Measurements from ENCODE around the gene MYO1H.
A peak's percentile ranks its signal among the peaks of the same experiment; 100 is the strongest.
"Not testable (repeated sequence)": the region's sequence is repeated elsewhere in the genome, so short reads cannot be mapped to it uniquely, and the experiment has no call there.

Gene MYO1H

GRCh38 chr12:109451400-109451799 is 103.7 kb downstream of the MYO1H start:
- DNase-seq = no peak

GRCh38 chr12:109452489-109452888 is 104.8 kb downstream of the MYO1H start:
- no peak for DNase-seq

- DNase-seq = no peak
Observed at GRCh38 chr12:109455706-109456105, 108.0 kb downstream of the MYO1H start.

GRCh38 chr12:109458086-109458485 is 110.4 kb downstream of the MYO1H start:
- DNase-seq = no peak

- DNase-seq = no peak
Observed at GRCh38 chr12:109458771-109459208, 111.1 kb downstream of the MYO1H start.

GRCh38 chr12:109459247-109459646 is 111.5 kb downstream of the MYO1H start:
- DNase-seq = no peak

GRCh38 chr12:109460538-109460937 is 112.8 kb downstream of the MYO1H start:
- no peak for DNase-seq

GRCh38 chr12:109461049-109461845 is 113.5 kb downstream of the MYO1H start:
- no peak for DNase-seq

GRCh38 chr12:109461846-109462756 is 114.4 kb downstream of the MYO1H start:
- DNase-seq = no peak

- peak; percentile 52 for DNase-seq
Observed at GRCh38 chr12:109462868-109463692, 115.4 kb downstream of the MYO1H start.

- no peak for DNase-seq
Observed at GRCh38 chr12:109463756-109464155, 116.1 kb downstream of the MYO1H start.

GRCh38 chr12:109464642-109465351 is 117.1 kb downstream of the MYO1H start:
- DNase-seq = no peak

GRCh38 chr12:109466305-109466704 is 118.6 kb downstream of the MYO1H start:
- DNase-seq = no peak

GRCh38 chr12:109466821-109467220 is 119.1 kb downstream of the MYO1H start:
- DNase-seq = no peak

- no peak for DNase-seq
Observed at GRCh38 chr12:109467978-109468676, 120.4 kb downstream of the MYO1H start.

- no peak for DNase-seq
Observed at GRCh38 chr12:109469517-109469916, 121.8 kb downstream of the MYO1H start.

- no peak for DNase-seq
Observed at GRCh38 chr12:109473006-109473405, 125.3 kb downstream of the MYO1H start.

- not testable (repeated sequence) for DNase-seq
Observed at GRCh38 chr12:109473526-109474270, 126.0 kb downstream of the MYO1H start.

- DNase-seq = no peak
Observed at GRCh38 chr12:109475121-109475520, 127.4 kb downstream of the MYO1H start.

GRCh38 chr12:109475993-109476806 is 128.5 kb downstream of the MYO1H start:
- DNase-seq = no peak

Measured in NCI-H2227 treated with DMSO at 0.1 percent for 48 hours (cell line).